ENCODE results near the gene PKMYT1. TPM values are rescaled to one million over a fixed set of nuclear protein-coding genes. Genes with fewer than 3 reads are reported as not detected.

The PKMYT1 gene
- total and polyA plus RNA-seq, 2 donors (not counting 1 experiment from before 2014, with no cell fraction given) = 1.2 to 2.7 TPM

- Histone ChIP-seq H4K20me1 (ENCODE audit: control insufficient read depth, extremely low read depth, insufficient read depth, low read length) (no peaks in the 10 kb centered on the region), H2AFZ (ENCODE audit: low read length) (no peak overlapping the region), H3K9ac (ENCODE audit: insufficient read depth, low read length) (no peak overlapping the region), H3K4me1 (ENCODE audit: control insufficient read depth, extremely low read depth, insufficient read depth, low read length) (no peaks in the 10 kb centered on the region), H3K27me3 (ENCODE audit: control insufficient read depth, insufficient read depth, low read length) (no peaks in the 10 kb centered on the region), H3K27ac (ENCODE audit: insufficient read depth, low read length) (no peak overlapping the region), H3K4me2 (ENCODE audit: extremely low read depth, insufficient read depth, low read length) (no peak overlapping the region), H3K79me2 (ENCODE audit: control insufficient read depth, insufficient read depth, low read length) (no peaks in the 10 kb centered on the region), H3K9me3 (ENCODE audit: control insufficient read depth, insufficient read depth, low read depth, low read length) (no peaks in the 10 kb centered on the region), H3K36me3 (ENCODE audit: control insufficient read depth, insufficient read depth, low read length) (no peaks in the 10 kb centered on the region), H3K4me3 (replicated peaks in 1 of 4; ENCODE audit: control extremely low read depth in 1 of 4, insufficient read depth in 1 of 4, low read depth in 3 of 4, low read length in 4 of 4) (no peak overlapping the region)
- no peak for TF ChIP-seq EZH2 (IDR thresholded peaks at IDR 0.05; ENCODE audit: low read length, missing control alignments)
- TF ChIP-seq, protein P1, sequence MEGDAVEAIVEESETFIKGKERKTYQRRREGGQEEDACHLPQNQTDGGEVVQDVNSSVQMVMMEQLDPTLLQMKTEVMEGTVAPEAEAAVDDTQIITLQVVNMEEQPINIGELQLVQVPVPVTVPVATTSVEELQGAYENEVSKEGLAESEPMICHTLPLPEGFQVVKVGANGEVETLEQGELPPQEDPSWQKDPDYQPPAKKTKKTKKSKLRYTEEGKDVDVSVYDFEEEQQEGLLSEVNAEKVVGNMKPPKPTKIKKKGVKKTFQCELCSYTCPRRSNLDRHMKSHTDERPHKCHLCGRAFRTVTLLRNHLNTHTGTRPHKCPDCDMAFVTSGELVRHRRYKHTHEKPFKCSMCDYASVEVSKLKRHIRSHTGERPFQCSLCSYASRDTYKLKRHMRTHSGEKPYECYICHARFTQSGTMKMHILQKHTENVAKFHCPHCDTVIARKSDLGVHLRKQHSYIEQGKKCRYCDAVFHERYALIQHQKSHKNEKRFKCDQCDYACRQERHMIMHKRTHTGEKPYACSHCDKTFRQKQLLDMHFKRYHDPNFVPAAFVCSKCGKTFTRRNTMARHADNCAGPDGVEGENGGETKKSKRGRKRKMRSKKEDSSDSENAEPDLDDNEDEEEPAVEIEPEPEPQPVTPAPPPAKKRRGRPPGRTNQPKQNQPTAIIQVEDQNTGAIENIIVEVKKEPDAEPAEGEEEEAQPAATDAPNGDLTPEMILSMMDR (conservative IDR thresholded peaks at IDR 0.05 in 1 of 2, IDR thresholded peaks at IDR 0.05 in 1 of 2; ENCODE audit: low read depth in 1 of 2, low read length in 2 of 2) = no peak
- no peak for DNase-seq (ENCODE audit: low read depth in 2 of 2)
Observed at GRCh38 chr16:3001316-3001715, 21.1 kb upstream of the PKMYT1 start.

DNA sequence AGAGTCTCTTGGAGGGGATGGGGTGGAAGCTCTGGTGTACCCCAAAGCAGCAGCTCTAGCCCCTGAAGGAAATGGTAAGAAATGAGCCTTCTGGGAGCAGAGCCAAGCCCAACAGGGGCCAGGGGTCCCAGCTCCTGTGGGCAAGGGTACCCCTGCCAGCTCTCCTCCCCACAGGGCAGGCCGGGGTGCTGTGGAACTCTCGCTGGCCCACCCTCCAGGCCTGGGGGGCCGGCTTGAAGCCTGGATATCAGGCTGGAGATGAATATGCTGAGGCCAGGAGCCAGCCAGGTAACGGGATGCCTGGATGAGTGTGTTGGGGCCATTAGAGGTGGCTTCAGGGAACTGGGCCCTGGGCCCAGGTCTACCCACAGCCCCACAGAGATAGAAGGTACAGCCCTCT, 20.3 kb upstream of the PKMYT1 start:
- Histone ChIP-seq H3K4me3 (replicated peaks in 1 of 4; ENCODE audit: control extremely low read depth in 1 of 4, insufficient read depth in 1 of 4, low read depth in 3 of 4, low read length in 4 of 4) (no peak overlapping the region), H3K4me1 (ENCODE audit: control insufficient read depth, extremely low read depth, insufficient read depth, low read length) (no peaks in the 10 kb centered on the region), H3K9ac (ENCODE audit: insufficient read depth, low read length) (no peak overlapping the region), H4K20me1 (ENCODE audit: control insufficient read depth, extremely low read depth, insufficient read depth, low read length) (no peaks in the 10 kb centered on the region), H3K27ac (ENCODE audit: insufficient read depth, low read length) (no peak overlapping the region), H3K9me3 (ENCODE audit: control insufficient read depth, insufficient read depth, low read depth, low read length) (no peaks in the 10 kb centered on the region), H3K36me3 (ENCODE audit: control insufficient read depth, insufficient read depth, low read length) (no peaks in the 10 kb centered on the region), H2AFZ (ENCODE audit: low read length) (no peak overlapping the region), H3K79me2 (ENCODE audit: control insufficient read depth, insufficient read depth, low read length) (no peaks in the 10 kb centered on the region), H3K27me3 (ENCODE audit: control insufficient read depth, insufficient read depth, low read length) (no peaks in the 10 kb centered on the region), H3K4me2 (ENCODE audit: extremely low read depth, insufficient read depth, low read length) (no peak overlapping the region)
- DNase-seq (ENCODE audit: low read depth in 2 of 2) = no peak
- TF ChIP-seq, protein P1 (conservative IDR thresholded peaks at IDR 0.05 in 1 of 2, IDR thresholded peaks at IDR 0.05 in 1 of 2; ENCODE audit: low read depth in 1 of 2, low read length in 2 of 2) = no peak
- no peak for TF ChIP-seq EZH2 (IDR thresholded peaks at IDR 0.05; ENCODE audit: low read length, missing control alignments)

- Histone ChIP-seq H3K79me2 (ENCODE audit: control insufficient read depth, insufficient read depth, low read length) (no peaks in the 10 kb centered on the region), H3K4me1 (ENCODE audit: control insufficient read depth, extremely low read depth, insufficient read depth, low read length) (no peaks in the 10 kb centered on the region), H3K4me3 (replicated peaks in 1 of 4; ENCODE audit: control extremely low read depth in 1 of 4, insufficient read depth in 1 of 4, low read depth in 3 of 4, low read length in 4 of 4) (no peak overlapping the region), H4K20me1 (ENCODE audit: control insufficient read depth, extremely low read depth, insufficient read depth, low read length) (no peaks in the 10 kb centered on the region), H3K27me3 (ENCODE audit: control insufficient read depth, insufficient read depth, low read length) (no peaks in the 10 kb centered on the region), H3K9me3 (ENCODE audit: control insufficient read depth, insufficient read depth, low read depth, low read length) (no peaks in the 10 kb centered on the region), H3K27ac (ENCODE audit: insufficient read depth, low read length) (no peak overlapping the region), H3K9ac (ENCODE audit: insufficient read depth, low read length) (no peak overlapping the region), H2AFZ (ENCODE audit: low read length) (no peak overlapping the region), H3K4me2 (ENCODE audit: extremely low read depth, insufficient read depth, low read length) (no peak overlapping the region), H3K36me3 (ENCODE audit: control insufficient read depth, insufficient read depth, low read length) (no peaks in the 10 kb centered on the region)
- TF ChIP-seq, protein P1 (conservative IDR thresholded peaks at IDR 0.05 in 1 of 2, IDR thresholded peaks at IDR 0.05 in 1 of 2; ENCODE audit: low read depth in 1 of 2, low read length in 2 of 2) = no peak
- TF ChIP-seq EZH2 (IDR thresholded peaks at IDR 0.05; ENCODE audit: low read length, missing control alignments) = no peak
- DNase-seq (ENCODE audit: low read depth in 2 of 2) = no peak
Observed at GRCh38 chr16:2999929-3000328, 19.7 kb upstream of the PKMYT1 start.
